Keratinocyte (primary cell): Measurements from ENCODE around the gene PHF12. TPM values are rescaled to one million over a fixed set of nuclear protein-coding genes. Genes with fewer than 3 reads are reported as not detected.
A peak's percentile ranks its signal among the peaks of the same experiment; 100 is the strongest.

Source experiments
- DNase-seq: peaks from one replicate; pipeline ENCODE4 v3.0.0-alpha.2; 2011; ENCODE audit warnings: low read depth, missing footprints, low spot score
- FAIRE-seq: peaks from 2 replicates; lab custom pipeline; 2011; peaks lifted over from hg19 to GRCh38; lab: Jason Lieb, UNC
- H2AFZ ChIP-seq: 2 replicates; pipeline ENCODE4 v1.6.0; 2012; ENCODE audit warnings: low read length, control low read depth, inconsistent platforms; ENCODE audit not compliant: control insufficient read depth
- H3K27ac ChIP-seq: 2 replicates; pipeline ENCODE4 v1.5.1; 2011; ENCODE audit warnings: low read length; ENCODE audit not compliant: control insufficient read depth, insufficient read depth
- H3K27me3 ChIP-seq: 3 replicates; pipeline ENCODE4 v1.6.0; 2011; ENCODE audit warnings: low read length; ENCODE audit not compliant: control insufficient read depth, insufficient read depth; ENCODE audit errors: extremely low read depth
- H3K36me3 ChIP-seq, 2 experiments: 2 replicates in 1 of 2; 3 replicates in 1 of 2; pipeline ENCODE4 v1.5.1; 2011; ENCODE audit warnings: low read length in 2 of 2, mild to moderate bottlenecking in 1 of 2; ENCODE audit not compliant: control insufficient read depth in 2 of 2, insufficient read depth in 2 of 2; ENCODE audit errors: extremely low read depth in 1 of 2
- H3K4me1 ChIP-seq: 3 replicates; pipeline ENCODE4 v1.5.1; 2011; ENCODE audit warnings: low read length; ENCODE audit not compliant: control insufficient read depth, insufficient read depth; ENCODE audit errors: extremely low read depth
- H3K4me2 ChIP-seq: 3 replicates; pipeline ENCODE4 v1.6.0; 2011; ENCODE audit warnings: low read depth, low read length; ENCODE audit not compliant: control insufficient read depth, insufficient read depth; ENCODE audit errors: extremely low read depth
- H3K4me3 ChIP-seq, 3 experiments: fragments of 200-600 bp in 1 of 3; sonication (generic) in 1 of 3; 2 replicates in 2 of 3; 3 replicates in 1 of 3; pipeline ENCODE4 v1.5.1; 2011 to 2016; ENCODE audit warnings: low read length in 3 of 3, mild to moderate bottlenecking in 3 of 3, control low read depth in 2 of 3, inconsistent platforms in 1 of 3, low read depth in 1 of 3, mixed read lengths in 1 of 3, mixed run types in 1 of 3, moderate library complexity in 1 of 3; ENCODE audit not compliant: control insufficient read depth in 2 of 3, insufficient read depth in 2 of 3; ENCODE audit errors: extremely low read depth in 1 of 3
- H3K79me2 ChIP-seq: 2 replicates; pipeline ENCODE4 v1.6.0; 2012; ENCODE audit warnings: low read length; ENCODE audit not compliant: control insufficient read depth, insufficient read depth
- H3K9ac ChIP-seq: 3 replicates; pipeline ENCODE4 v1.6.0; 2011; ENCODE audit warnings: low read length; ENCODE audit not compliant: control insufficient read depth, insufficient read depth; ENCODE audit errors: extremely low read depth
- H3K9me1 ChIP-seq: 3 replicates; pipeline ENCODE4 v1.6.0; 2011; ENCODE audit warnings: low read length; ENCODE audit not compliant: control insufficient read depth, insufficient read depth; ENCODE audit errors: extremely low read depth
- H3K9me3 ChIP-seq: 2 replicates; pipeline ENCODE4 v1.5.1; 2012; ENCODE audit warnings: low read depth, low read length; ENCODE audit not compliant: control insufficient read depth
- H4K20me1 ChIP-seq: 3 replicates; pipeline ENCODE4 v1.6.0; 2011; ENCODE audit warnings: low read length; ENCODE audit not compliant: control insufficient read depth, insufficient read depth; ENCODE audit errors: extremely low read depth
- CTCF ChIP-seq, 3 experiments: IDR thresholded peaks in 1 of 3; conservative IDR thresholded peaks in 1 of 3; optimal IDR thresholded peaks in 1 of 3; 2 replicates in 2 of 3; 3 replicates in 1 of 3; pipeline versions ENCODE3 to v1.5.1; 2011; ENCODE audit warnings: low read length in 3 of 3, mild to moderate bottlenecking in 3 of 3, moderate library complexity in 2 of 3, control low read depth in 1 of 3, inconsistent platforms in 1 of 3; ENCODE audit not compliant: insufficient read depth in 2 of 3; ENCODE audit errors: extremely low read depth in 1 of 3
- EZH2 ChIP-seq: IDR thresholded peaks from one replicate; pipeline ENCODE4 v1.6.1; 2012; ENCODE audit warnings: inconsistent platforms, mild to moderate bottlenecking, low read length, moderate library complexity
- dilution Hi-C: fragments of 300-500 bp; cut with MboI; formaldehyde crosslinking; loops from one replicate; pipeline ENCODE4 v1.7.0; 2020; ENCODE audit warnings: low sequenced_read_pairs; ENCODE audit not compliant: extremely low pct_ligation_motif_present
- polyA plus RNA-seq, 5 experiments: library from polyadenylated mRNA; depleted of rRNA in 3 of 5; stranded (reverse) in 3 of 5; stranded (forward) in 1 of 5; unstranded in 1 of 5; fragments of >200 nt; gene quantifications; 1 replicate in 1 of 5; 2 replicates in 3 of 5; 3 replicates in 1 of 5; pipeline versions ENCODE4 v1.2.1 to v1.2.3, GENCODE V29; 2011 to 2012; ENCODE audit warnings: missing spikeins in 2 of 5, low read depth in 1 of 5, low replicate concordance in 1 of 5

The PHF12 gene
- polyA plus RNA-seq, 1 donor (not counting 4 experiments of a cell fraction or from before 2014, with no cell fraction given), result 9.6 TPM

DNA sequence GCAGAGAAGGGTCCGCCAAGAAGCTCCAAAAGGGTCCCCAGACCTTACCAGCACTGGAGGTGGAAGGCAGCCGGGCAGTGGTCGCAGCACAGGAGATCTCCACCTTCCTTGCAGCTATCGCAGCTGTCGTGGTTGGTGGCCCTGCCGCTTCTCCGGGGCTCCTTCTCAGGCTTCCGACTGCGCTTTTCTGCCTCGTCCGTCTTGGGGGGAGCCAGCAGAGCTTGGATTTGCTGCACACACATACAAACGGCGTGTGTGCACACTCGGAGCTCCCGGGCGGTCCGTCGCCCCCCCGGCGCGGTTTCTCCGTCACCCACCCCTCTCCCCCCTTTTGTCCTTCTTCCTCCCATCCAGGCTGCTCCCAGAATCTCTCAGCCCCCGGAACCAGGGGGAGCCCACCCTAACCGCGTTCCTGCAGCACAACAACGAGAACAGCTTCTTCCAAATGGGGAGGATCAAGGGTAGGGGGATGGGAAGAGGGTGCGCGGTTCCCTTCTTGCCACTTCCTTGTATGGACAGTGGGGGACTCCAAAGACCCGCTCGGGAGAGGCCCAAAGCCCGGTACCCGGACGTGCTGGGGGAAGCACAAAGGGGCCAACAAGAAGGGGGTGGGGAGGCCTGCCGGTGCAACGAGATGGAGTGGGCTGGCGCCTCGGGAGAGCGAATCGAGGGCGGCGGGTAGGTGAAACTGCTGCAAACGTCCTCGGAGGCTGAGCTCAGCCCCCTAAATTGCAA is 1.1 kb downstream of the PHF12 start:
- peak overlapping the region; percentile 85 for H3K27ac ChIP-seq
- no peak overlapping the region for H2AFZ ChIP-seq
- no peaks in the 10 kb centered on the region for H3K27me3 ChIP-seq
- no peaks in the 10 kb centered on the region for H3K9me1 ChIP-seq
- H3K4me1 ChIP-seq, result peaks cover 41% of the 10 kb centered on the region
- dilution Hi-C loops, result no loop called here
- peak overlapping the region; percentile 81 for H3K4me2 ChIP-seq
- peaks cover under 1 to 6% of the 10 kb centered on the region in 2 experiments for H3K36me3 ChIP-seq
- H3K4me3 ChIP-seq, result peak overlapping the region; percentile 87 to 88 (median 88)
- FAIRE-seq (no peak), DNase-seq (no peak)
- no peak for TF ChIP-seq CTCF (optimal IDR thresholded peaks at IDR 0.05 in 1 of 3, IDR thresholded peaks at IDR 0.05 in 1 of 3, conservative IDR thresholded peaks at IDR 0.05 in 1 of 3; ENCODE audit: extremely low read depth in 1 of 3, insufficient read depth in 2 of 3, low read length in 3 of 3)
- no peaks in the 10 kb centered on the region for H4K20me1 ChIP-seq
- H3K9me3 ChIP-seq, result no peaks in the 10 kb centered on the region
- peak overlapping the region; percentile 84 for H3K9ac ChIP-seq
- H3K79me2 ChIP-seq, result peaks cover 57% of the 10 kb centered on the region

GRCh38 chr17:28949185-28950016 is 1.9 kb downstream of the PHF12 start:
- Histone ChIP-seq H4K20me1 (no peaks in the 10 kb centered on the region), H3K9ac (peak overlapping the region; percentile 84), H3K4me2 (peak overlapping the region; percentile 81), H3K27me3 (no peaks in the 10 kb centered on the region), H3K79me2 (peaks cover 64% of the 10 kb centered on the region), H3K27ac (peak overlapping the region; percentile 85), H3K36me3 (peaks cover 2 to 6% of the 10 kb centered on the region in 2 experiments), H3K9me1 (no peaks in the 10 kb centered on the region), H3K4me1 (peaks cover 45% of the 10 kb centered on the region), H3K4me3 (peak overlapping the region; percentile 87 to 88 (median 88)), H2AFZ (peak overlapping the region; percentile 68), H3K9me3 (no peaks in the 10 kb centered on the region)
- dilution Hi-C loops, result no loop called here
- FAIRE-seq (no peak), DNase-seq (no peak)
- TF ChIP-seq CTCF (optimal IDR thresholded peaks at IDR 0.05 in 1 of 3, IDR thresholded peaks at IDR 0.05 in 1 of 3, conservative IDR thresholded peaks at IDR 0.05 in 1 of 3; ENCODE audit: extremely low read depth in 1 of 3, insufficient read depth in 2 of 3, low read length in 3 of 3), result no peak
- no peak for TF ChIP-seq EZH2
